Measurements from ENCODE around the gene PARVA. TPM values are rescaled to one million over a fixed set of nuclear protein-coding genes. Genes with fewer than 3 reads are reported as not detected.

PARVA gene
- total and polyA plus RNA-seq, 2 experiments from 2014 or later = 37.4 to 46.2 TPM

GRCh38 chr11:12473381-12473780 lies 96.0 kb downstream of the PARVA start:
- Histone ChIP-seq H3K79me2 (peaks cover 37% of the 10 kb centered on the region), H3K9me2 (replicated peaks; ENCODE audit: insufficient read depth) (no peaks in the 10 kb centered on the region), H3K27me3 (no peaks in the 10 kb centered on the region), H3K27ac (no peak overlapping the region), H3K4me1 (ENCODE audit: insufficient read depth) (peaks cover 9% of the 10 kb centered on the region), H2AFZ (no peak overlapping the region), H4K20me1 (ENCODE audit: insufficient read depth, poor library complexity, severe bottlenecking) (no peaks in the 10 kb centered on the region), H3K4me3 (no peak overlapping the region), H3K36me3 (replicated peaks; ENCODE audit: insufficient read depth, low read depth) (no peaks in the 10 kb centered on the region), H3K4me2 (no peak overlapping the region), H3K9me3 (ENCODE audit: low read depth) (no peaks in the 10 kb centered on the region)
- TF ChIP-seq EZH2phosphoT487 (IDR thresholded peaks at IDR 0.05; ENCODE audit: low read depth, severe bottlenecking, unreplicated experiment) (no peak), EZH2 (IDR thresholded peaks at IDR 0.05; ENCODE audit: borderline replicate concordance) (no peak)
- 81% methylated on average over 9 of the region's 9 CpGs for WGBS (ENCODE audit: low lambda C conversion rate, missing lambda C conversion rate)
- no peak for DNase-seq (ENCODE audit: low spot score)

- Histone ChIP-seq H3K36me3 (replicated peaks; ENCODE audit: insufficient read depth, low read depth) (no peaks in the 10 kb centered on the region), H3K27me3 (no peaks in the 10 kb centered on the region), H3K4me2 (no peak overlapping the region), H3K9me3 (ENCODE audit: low read depth) (no peaks in the 10 kb centered on the region), H3K9me2 (replicated peaks; ENCODE audit: insufficient read depth) (no peaks in the 10 kb centered on the region), H3K27ac (no peak overlapping the region), H3K4me3 (no peak overlapping the region), H3K79me2 (peaks cover 27% of the 10 kb centered on the region), H4K20me1 (ENCODE audit: insufficient read depth, poor library complexity, severe bottlenecking) (no peaks in the 10 kb centered on the region), H3K4me1 (ENCODE audit: insufficient read depth) (peaks cover 9% of the 10 kb centered on the region), H2AFZ (no peak overlapping the region)
- WGBS (ENCODE audit: low lambda C conversion rate, missing lambda C conversion rate) = 96% methylated on average over 7 of the region's 7 CpGs
- DNase-seq (ENCODE audit: low spot score) = no peak
- TF ChIP-seq CTCF (IDR thresholded peaks at IDR 0.05; ENCODE audit: poor library complexity) (no peak), EZH2phosphoT487 (IDR thresholded peaks at IDR 0.05; ENCODE audit: low read depth, severe bottlenecking, unreplicated experiment) (no peak), EZH2 (IDR thresholded peaks at IDR 0.05; ENCODE audit: borderline replicate concordance) (no peak)
These were observed 97.5 kb downstream of the PARVA start for GRCh38 chr11:12474871-12475270.

GRCh38 chr11:12478743-12479142 lies 101.4 kb downstream of the PARVA start:
- no peaks in the 10 kb centered on the region for H3K27me3 ChIP-seq
- no peak overlapping the region for H3K27ac ChIP-seq
- DNase-seq (ENCODE audit: low spot score) = no peak
- H2AFZ ChIP-seq = no peak overlapping the region
- no peak for TF ChIP-seq EZH2 (IDR thresholded peaks at IDR 0.05; ENCODE audit: borderline replicate concordance)
- no peak for TF ChIP-seq CTCF (IDR thresholded peaks at IDR 0.05; ENCODE audit: poor library complexity)
- TF ChIP-seq EZH2phosphoT487 (IDR thresholded peaks at IDR 0.05; ENCODE audit: low read depth, severe bottlenecking, unreplicated experiment) = no peak
- no peaks in the 10 kb centered on the region for H3K9me3 ChIP-seq (ENCODE audit: low read depth)
- no peak overlapping the region for H3K4me3 ChIP-seq
- no peaks in the 10 kb centered on the region for H3K36me3 ChIP-seq (replicated peaks; ENCODE audit: insufficient read depth, low read depth)
- no peaks in the 10 kb centered on the region for H3K79me2 ChIP-seq
- whole genome bisulfite sequencing (ENCODE audit: low lambda C conversion rate, missing lambda C conversion rate) = 87% methylated on average over 4 of the region's 4 CpGs
- H3K4me1 ChIP-seq (ENCODE audit: insufficient read depth) = no peaks in the 10 kb centered on the region
- H3K9me2 ChIP-seq (replicated peaks; ENCODE audit: insufficient read depth) = no peaks in the 10 kb centered on the region
- H4K20me1 ChIP-seq (ENCODE audit: insufficient read depth, poor library complexity, severe bottlenecking) = no peaks in the 10 kb centered on the region
- no peak overlapping the region for H3K4me2 ChIP-seq

- Histone ChIP-seq H3K36me3 (replicated peaks; ENCODE audit: insufficient read depth, low read depth) (no peaks in the 10 kb centered on the region), H3K27ac (no peak overlapping the region), H3K27me3 (no peaks in the 10 kb centered on the region), H3K9me2 (replicated peaks; ENCODE audit: insufficient read depth) (no peaks in the 10 kb centered on the region), H3K4me1 (ENCODE audit: insufficient read depth) (no peaks in the 10 kb centered on the region), H3K9me3 (ENCODE audit: low read depth) (no peaks in the 10 kb centered on the region), H3K4me3 (no peak overlapping the region), H4K20me1 (ENCODE audit: insufficient read depth, poor library complexity, severe bottlenecking) (no peaks in the 10 kb centered on the region), H2AFZ (no peak overlapping the region), H3K79me2 (no peaks in the 10 kb centered on the region), H3K4me2 (no peak overlapping the region)
- TF ChIP-seq CTCF (IDR thresholded peaks at IDR 0.05; ENCODE audit: poor library complexity) (no peak), EZH2phosphoT487 (IDR thresholded peaks at IDR 0.05; ENCODE audit: low read depth, severe bottlenecking, unreplicated experiment) (no peak), EZH2 (IDR thresholded peaks at IDR 0.05; ENCODE audit: borderline replicate concordance) (no peak)
- no peak for DNase-seq (ENCODE audit: low spot score)
- WGBS (ENCODE audit: low lambda C conversion rate, missing lambda C conversion rate) = 91% methylated on average over 4 of the region's 4 CpGs
These were observed 103.0 kb downstream of the PARVA start for GRCh38 chr11:12480401-12480800.
